ENCODE data around the gene MXRA8.
A peak's percentile ranks its signal among the peaks of the same experiment; 100 is the strongest.
"Not testable (repeated sequence)": the region's sequence is repeated elsewhere in the genome, so short reads cannot be mapped to it uniquely, and the experiment has no call there.

The MXRA8 gene

GRCh38 chr1:1406101-1406820 is 47.9 kb upstream of the MXRA8 start:
- Histone ChIP-seq H3K4me2 (ENCODE audit: low read length) (peak overlapping the region; percentile 85), H3F3A (ENCODE audit: control insufficient read depth, insufficient read depth) (peaks cover 24% of the 10 kb centered on the region), H3K36me3 (ENCODE audit: control insufficient read depth, low read length) (peaks cover 76% of the 10 kb centered on the region), H3K27me3 (ENCODE audit: control insufficient read depth, low read length) (no peaks in the 10 kb centered on the region), H3K9me3 (ENCODE audit: control insufficient read depth, insufficient read depth, low read length) (no peaks in the 10 kb centered on the region), H3K9me2 (replicated peaks; ENCODE audit: control insufficient read depth, low read length) (no peaks in the 10 kb centered on the region), H3K4me1 (ENCODE audit: control insufficient read depth, low read length) (peaks cover 29% of the 10 kb centered on the region), H4K20me1 (ENCODE audit: control insufficient read depth, insufficient read depth, low read depth, low read length) (peaks cover 9% of the 10 kb centered on the region), H3K79me2 (ENCODE audit: control insufficient read depth, low read length) (peaks cover 79% of the 10 kb centered on the region), H3K27ac (ENCODE audit: low read depth, low read length) (peak overlapping the region; percentile 67), H3K4me3 (ENCODE audit: low read length) (peak overlapping the region; percentile 93)
- TF ChIP-seq, protein P1, sequence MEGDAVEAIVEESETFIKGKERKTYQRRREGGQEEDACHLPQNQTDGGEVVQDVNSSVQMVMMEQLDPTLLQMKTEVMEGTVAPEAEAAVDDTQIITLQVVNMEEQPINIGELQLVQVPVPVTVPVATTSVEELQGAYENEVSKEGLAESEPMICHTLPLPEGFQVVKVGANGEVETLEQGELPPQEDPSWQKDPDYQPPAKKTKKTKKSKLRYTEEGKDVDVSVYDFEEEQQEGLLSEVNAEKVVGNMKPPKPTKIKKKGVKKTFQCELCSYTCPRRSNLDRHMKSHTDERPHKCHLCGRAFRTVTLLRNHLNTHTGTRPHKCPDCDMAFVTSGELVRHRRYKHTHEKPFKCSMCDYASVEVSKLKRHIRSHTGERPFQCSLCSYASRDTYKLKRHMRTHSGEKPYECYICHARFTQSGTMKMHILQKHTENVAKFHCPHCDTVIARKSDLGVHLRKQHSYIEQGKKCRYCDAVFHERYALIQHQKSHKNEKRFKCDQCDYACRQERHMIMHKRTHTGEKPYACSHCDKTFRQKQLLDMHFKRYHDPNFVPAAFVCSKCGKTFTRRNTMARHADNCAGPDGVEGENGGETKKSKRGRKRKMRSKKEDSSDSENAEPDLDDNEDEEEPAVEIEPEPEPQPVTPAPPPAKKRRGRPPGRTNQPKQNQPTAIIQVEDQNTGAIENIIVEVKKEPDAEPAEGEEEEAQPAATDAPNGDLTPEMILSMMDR (IDR thresholded peaks at IDR 0.05; ENCODE audit: low read depth, low read length, poor library complexity, severe bottlenecking) = peak; percentile 10
- no peak for TF ChIP-seq EZH2phosphoT487 (IDR thresholded peaks at IDR 0.05; ENCODE audit: borderline replicate concordance, low read length)

GRCh38 chr1:1403653-1404052 is 45.3 kb upstream of the MXRA8 start:
- TF ChIP-seq EZH2phosphoT487 (IDR thresholded peaks at IDR 0.05; ENCODE audit: borderline replicate concordance, low read length) = no peak
- TF ChIP-seq, protein P1 (IDR thresholded peaks at IDR 0.05; ENCODE audit: low read depth, low read length, poor library complexity, severe bottlenecking) = no peak
- no peaks in the 10 kb centered on the region for H3K27me3 ChIP-seq (ENCODE audit: control insufficient read depth, low read length)
- H3K9me2 ChIP-seq (replicated peaks; ENCODE audit: control insufficient read depth, low read length) = no peaks in the 10 kb centered on the region
- H3K79me2 ChIP-seq (ENCODE audit: control insufficient read depth, low read length) = peaks cover 92% of the 10 kb centered on the region
- peaks cover 87% of the 10 kb centered on the region for H3K36me3 ChIP-seq (ENCODE audit: control insufficient read depth, low read length)
- no peaks in the 10 kb centered on the region for H3K9me3 ChIP-seq (ENCODE audit: control insufficient read depth, insufficient read depth, low read length)
- no peak overlapping the region for H3K4me2 ChIP-seq (ENCODE audit: low read length)
- H3K4me1 ChIP-seq (ENCODE audit: control insufficient read depth, low read length) = peaks cover 37% of the 10 kb centered on the region
- no peak overlapping the region for H3K4me3 ChIP-seq (ENCODE audit: low read length)
- H3F3A ChIP-seq (ENCODE audit: control insufficient read depth, insufficient read depth) = peaks cover 24% of the 10 kb centered on the region
- H3K27ac ChIP-seq (ENCODE audit: low read depth, low read length) = no peak overlapping the region
- H4K20me1 ChIP-seq (ENCODE audit: control insufficient read depth, insufficient read depth, low read depth, low read length) = peaks cover 16% of the 10 kb centered on the region

DNA sequence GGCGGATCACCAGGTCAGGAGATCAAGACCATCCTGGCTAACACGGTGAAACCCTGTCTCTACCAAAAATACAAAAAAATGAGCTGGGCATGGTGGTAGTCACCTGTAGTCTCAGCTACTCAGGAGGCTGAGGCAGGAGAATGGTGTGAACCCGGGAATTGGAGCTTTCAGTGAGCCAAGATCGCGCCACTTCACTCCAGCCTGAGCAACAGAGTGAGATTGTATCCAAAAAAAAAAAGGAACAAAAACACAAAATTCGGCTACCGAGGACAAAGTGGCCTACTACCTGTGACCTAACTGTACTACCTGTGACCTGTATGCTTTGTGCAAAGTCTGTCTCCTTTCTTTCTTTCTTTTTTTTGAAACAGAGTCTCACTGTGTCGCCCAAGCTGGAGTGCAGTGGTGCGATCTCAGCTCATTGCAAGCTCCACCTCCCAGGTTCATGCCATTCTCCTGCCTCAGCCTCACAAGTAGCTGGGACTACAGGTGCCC is 44.6 kb upstream of the MXRA8 start:
- H3K9me3 ChIP-seq (ENCODE audit: control insufficient read depth, insufficient read depth, low read length); H3K4me2 ChIP-seq (ENCODE audit: low read length); H3K27me3 ChIP-seq (ENCODE audit: control insufficient read depth, low read length); H3K4me3 ChIP-seq (ENCODE audit: low read length); H3K9me2 ChIP-seq (replicated peaks; ENCODE audit: control insufficient read depth, low read length); H3K27ac ChIP-seq (ENCODE audit: low read depth, low read length): not testable (repeated sequence)
- Histone ChIP-seq H3K79me2 (ENCODE audit: control insufficient read depth, low read length) (peaks cover 92% of the 10 kb centered on the region), H3F3A (ENCODE audit: control insufficient read depth, insufficient read depth) (peaks cover 21% of the 10 kb centered on the region), H4K20me1 (ENCODE audit: control insufficient read depth, insufficient read depth, low read depth, low read length) (peaks cover 12% of the 10 kb centered on the region), H3K36me3 (ENCODE audit: control insufficient read depth, low read length) (peaks cover 88% of the 10 kb centered on the region), H3K4me1 (ENCODE audit: control insufficient read depth, low read length) (peaks cover 35% of the 10 kb centered on the region)

Measured in DOHH2 (cell line).